Fibroblast of skin of left biceps (primary cell): Measurements from ENCODE around the gene XRN2.
A peak's percentile ranks its signal among the peaks of the same experiment; 100 is the strongest.

Experiments
- DNase-seq, 2 experiments: peaks; one replicate each; pipeline ENCODE4 v3.0.0-alpha.2; 2013; ENCODE audit warnings: low read depth in 2 of 2

Gene XRN2

GRCh38 chr20:21303061-21303871 is at the start of gene XRN2:
TSS of gene XRN2 (plus strand) at chr20:21303331. CDS start at chr20:21303399, 68 bp downstream.
- DNase-seq = peak; percentile 79 to 83

- no peak for DNase-seq
These were observed 45.9 kb upstream of the XRN2 start for GRCh38 chr20:21257192-21257591.

GRCh38 chr20:21258411-21258810 is 44.7 kb upstream of the XRN2 start:
- no peak for DNase-seq

- no peak for DNase-seq
These were observed 43.8 kb upstream of the XRN2 start for GRCh38 chr20:21259346-21259745.

- no peak for DNase-seq
These were observed 40.3 kb upstream of the XRN2 start for GRCh38 chr20:21262812-21263211.

- DNase-seq = no peak
These were observed 37.6 kb upstream of the XRN2 start for GRCh38 chr20:21265261-21266190.

- no peak for DNase-seq
These were observed 37.0 kb upstream of the XRN2 start for GRCh38 chr20:21266191-21266536.

GRCh38 chr20:21269772-21270171 is 33.4 kb upstream of the XRN2 start:
- DNase-seq = no peak

- no peak for DNase-seq
These were observed 32.3 kb upstream of the XRN2 start for GRCh38 chr20:21270806-21271205.

GRCh38 chr20:21272279-21272678 is 30.9 kb upstream of the XRN2 start:
- DNase-seq = no peak

- no peak for DNase-seq
These were observed 30.5 kb upstream of the XRN2 start for GRCh38 chr20:21272679-21273078.

- DNase-seq = no peak
These were observed 29.3 kb upstream of the XRN2 start for GRCh38 chr20:21273755-21274386.

GRCh38 chr20:21278829-21279228 is 24.3 kb upstream of the XRN2 start:
- no peak for DNase-seq

- no peak for DNase-seq
These were observed 23.2 kb upstream of the XRN2 start for GRCh38 chr20:21279706-21280521.

GRCh38 chr20:21280522-21281016 is 22.6 kb upstream of the XRN2 start:
- DNase-seq = no peak

GRCh38 chr20:21286775-21287174 is 16.4 kb upstream of the XRN2 start:
- no peak for DNase-seq

- DNase-seq = no peak
These were observed 14.4 kb upstream of the XRN2 start for GRCh38 chr20:21288587-21289370.

- no peak for DNase-seq
These were observed 13.5 kb upstream of the XRN2 start for GRCh38 chr20:21289651-21290050.

GRCh38 chr20:21291026-21291425 is 12.1 kb upstream of the XRN2 start:
- DNase-seq = no peak

GRCh38 chr20:21294755-21295154 is 8.4 kb upstream of the XRN2 start:
- no peak for DNase-seq
